Measurements from ENCODE around the gene ADAT3.

GRCh38 chr19:1953441-1954094 is 48.4 kb downstream of the ADAT3 start:
- TF ChIP-seq POLR2A (IDR thresholded peaks at IDR 0.05) (no peak), CTCF (IDR thresholded peaks at IDR 0.05) (no peak)

All from esophagus squamous epithelium (tissue), 4 donors.